ENCODE data around the gene USP48. TPM values are rescaled to one million over a fixed set of nuclear protein-coding genes. Genes with fewer than 3 reads are reported as not detected.

USP48 gene
- total RNA-seq, 1 experiment from 2014 or later, result 84.8 TPM

- Mint-ChIP-seq H3K9me3 (no peaks in the 10 kb centered on the region; a peak in 2 of 5 replicates), H3K36me3 (ENCODE audit: insufficient read depth in 1 of 3, low read depth in 3 of 3) (no peaks in the 10 kb centered on the region), H3K27ac (no peak overlapping the region), H3K4me3 (no peak overlapping the region), H3K4me1 (peaks cover 14 to 40% of the 10 kb centered on the region in 2 experiments), H3K27me3 (ENCODE audit: low read depth) (peaks cover 24% of the 10 kb centered on the region)
- Histone ChIP-seq H4K5ac (ENCODE audit: insufficient read length, low read depth, low read length) (no peak overlapping the region), H2BK5ac (ENCODE audit: insufficient read length, low read length) (no peak overlapping the region), H2BK120ac (ENCODE audit: low read depth, low read length, poor library complexity, severe bottlenecking) (no peak overlapping the region), H3K79me2 (ENCODE audit: insufficient read depth, low read length) (no peaks in the 10 kb centered on the region), H2BK12ac (ENCODE audit: insufficient read length, low read depth, low read length) (no peak overlapping the region), H3K27me3 (ENCODE audit: insufficient read depth, low read length) (no peaks in the 10 kb centered on the region), H3K23ac (ENCODE audit: insufficient read length, low read depth, low read length) (no peak overlapping the region), H3K14ac (ENCODE audit: insufficient read depth, low read length) (no peak overlapping the region), H4K20me1 (ENCODE audit: control insufficient read depth, insufficient read depth, insufficient read length) (peaks cover 3% of the 10 kb centered on the region), H3K4me2 (ENCODE audit: insufficient read depth, insufficient read length, low read length) (no peak overlapping the region), H3K23me2 (ENCODE audit: insufficient read length, low read depth, low read length, poor library complexity, severe bottlenecking) (peaks cover 11% of the 10 kb centered on the region), H2AK5ac (ENCODE audit: insufficient read length, low read length) (no peak overlapping the region), H3K79me1 (ENCODE audit: insufficient read depth, low read depth, low read length, poor library complexity, severe bottlenecking) (no peaks in the 10 kb centered on the region), H3K9ac (ENCODE audit: extremely low read depth, insufficient read length, low read length) (no peak overlapping the region), H3K18ac (ENCODE audit: insufficient read length, low read depth, low read length) (no peak overlapping the region), H3K4me1 (ENCODE audit: insufficient read depth, low read length) (no peaks in the 10 kb centered on the region), H4K8ac (replicated peaks; ENCODE audit: insufficient read length, low read depth, low read length) (no peak overlapping the region), H3K9me3 (ENCODE audit: control insufficient read depth, low read depth, low read length) (no peaks in the 10 kb centered on the region), H2BK15ac (ENCODE audit: low read depth, low read length) (no peak overlapping the region), H3T11ph (ENCODE audit: low read length) (no peak overlapping the region), H3K4ac (ENCODE audit: low read depth, low read length) (no peak overlapping the region), H2AFZ (ENCODE audit: low read length) (no peak overlapping the region), H3K27ac (ENCODE audit: insufficient read length, low read depth, low read length) (no peak overlapping the region), H3K56ac (ENCODE audit: insufficient read length, low read depth, low read length) (no peak overlapping the region), H4K91ac (ENCODE audit: insufficient read length, low read depth, low read length) (no peak overlapping the region), H2BK20ac (ENCODE audit: low read depth, low read length, poor library complexity, severe bottlenecking) (no peak overlapping the region)
- no CpG with 5 or more reads among the region's 2 CpGs for WGBS (ENCODE audit: extremely low coverage, insufficient read length, low lambda C conversion rate)
- no peak for DNase-seq
- TF ChIP-seq CTCF (conservative IDR thresholded peaks at IDR 0.05), result no peak
These were observed 133.6 kb downstream of the USP48 start for GRCh38 chr1:21649315-21649714.
